Liver (tissue), 9 donors: ENCODE measurements around the gene KLHL2. TPM values are rescaled to one million over a fixed set of nuclear protein-coding genes. Genes with fewer than 3 reads are reported as not detected.

Experiments used
- DNase-seq: peaks from one replicate; pipeline ENCODE4 v3.0.0-alpha.2; 2017; ENCODE audit warnings: low spot score
- H3K27ac ChIP-seq, 2 donors: one replicate each; pipeline ENCODE4 v1.7.0; 2013; ENCODE audit warnings: inconsistent platforms in 2 of 2, low read length in 2 of 2, control low read depth in 1 of 2, low read depth in 1 of 2, mild to moderate bottlenecking in 1 of 2
- H3K27me3 ChIP-seq, 4 donors: one replicate each; pipeline versions ENCODE4 v1.6.1 to v1.7.0; 2013; ENCODE audit warnings: low read length in 3 of 4, inconsistent platforms in 1 of 4, mild to moderate bottlenecking in 1 of 4, moderate library complexity in 1 of 4; ENCODE audit not compliant: control insufficient read depth in 4 of 4, insufficient read depth in 4 of 4
- H3K36me3 ChIP-seq, 4 donors: one replicate each; pipeline versions ENCODE4 v1.6.1 to v1.7.0; 2013; ENCODE audit warnings: low read length in 3 of 4, mild to moderate bottlenecking in 3 of 4, low read depth in 1 of 4, moderate library complexity in 1 of 4; ENCODE audit not compliant: control insufficient read depth in 4 of 4, insufficient read depth in 3 of 4
- H3K4me1 ChIP-seq, 4 donors: one replicate each; pipeline versions ENCODE4 v1.6.1 to v1.7.0; 2013; ENCODE audit warnings: low read length in 3 of 4, mild to moderate bottlenecking in 3 of 4, moderate library complexity in 1 of 4; ENCODE audit not compliant: control insufficient read depth in 4 of 4, insufficient read depth in 4 of 4
- H3K4me3 ChIP-seq, 3 donors: one replicate each; pipeline versions ENCODE4 v1.6.1 to v1.7.0; 2013; ENCODE audit warnings: low read length in 3 of 3, control low read depth in 1 of 3, low read depth in 1 of 3, mild to moderate bottlenecking in 1 of 3
- H3K9ac ChIP-seq, 2 donors: one replicate each; pipeline ENCODE4 v1.7.0; 2013; ENCODE audit warnings: low read length in 2 of 2, mild to moderate bottlenecking in 2 of 2, moderate library complexity in 2 of 2, control low read depth in 1 of 2, low read depth in 1 of 2
- H3K9me3 ChIP-seq, 4 donors: one replicate each; pipeline versions ENCODE4 v1.6.1 to v1.7.0; 2013; ENCODE audit warnings: low read length in 3 of 4; ENCODE audit not compliant: control insufficient read depth in 4 of 4
- EGR1 ChIP-seq, 2 donors: IDR thresholded peaks; 2 replicates each; pipeline ENCODE4 v1.6.1; 2016 to 2018; ENCODE audit warnings: antibody characterized with exemption in 2 of 2, low read depth in 2 of 2
- FOXA1 ChIP-seq: IDR thresholded peaks from 2 replicates; pipeline ENCODE4 v1.6.1; 2016; ENCODE audit warnings: antibody characterized with exemption
- FOXA2 ChIP-seq: IDR thresholded peaks from 2 replicates; pipeline ENCODE4 v1.6.1; 2016; ENCODE audit warnings: antibody characterized with exemption
- HNF4A ChIP-seq, 2 donors: conservative IDR thresholded peaks; 2 replicates each; pipeline ENCODE4 v1.6.1; 2016; ENCODE audit warnings: antibody characterized with exemption in 2 of 2, mild to moderate bottlenecking in 2 of 2
- HNF4G ChIP-seq: IDR thresholded peaks from 2 replicates; pipeline ENCODE4 v1.6.1; 2016; ENCODE audit warnings: antibody characterized with exemption
- JUND ChIP-seq, 2 donors: IDR thresholded peaks; 2 replicates each; pipeline ENCODE4 v1.6.1; 2016; ENCODE audit warnings: antibody characterized with exemption in 2 of 2
- RAD21 ChIP-seq, 2 donors: IDR thresholded peaks; 2 replicates each; pipeline ENCODE4 v1.6.1; 2016; ENCODE audit warnings: antibody characterized with exemption in 2 of 2, mild to moderate bottlenecking in 2 of 2
- RXRA ChIP-seq, 2 donors: IDR thresholded peaks; 2 replicates each; pipeline ENCODE4 v1.6.1; 2017 to 2018; ENCODE audit warnings: antibody characterized with exemption in 2 of 2, mild to moderate bottlenecking in 1 of 2
- SP1 ChIP-seq: IDR thresholded peaks from 2 replicates; pipeline ENCODE4 v1.6.1; 2018; ENCODE audit warnings: antibody characterized with exemption, mild to moderate bottlenecking
- TAF1 ChIP-seq: conservative IDR thresholded peaks from 2 replicates; pipeline ENCODE4 v1.6.1; 2016; ENCODE audit warnings: antibody characterized with exemption, mild to moderate bottlenecking
- YY1 ChIP-seq: IDR thresholded peaks from 2 replicates; pipeline ENCODE4 v1.6.1; 2016; ENCODE audit warnings: antibody characterized with exemption, mild to moderate bottlenecking
- WGBS: extraction: QIAGEN DNeasy Blood & Tissue Kit; methylation state at CpG from one replicate; pipeline ENCODE4 v1.1.7; 2013; 5-methylcytosine and 5-hydroxymethylcytosine counted together
- polyA plus RNA-seq, 2 donors: library from polyadenylated mRNA; stranded (reverse) in 1 of 2; unstranded in 1 of 2; fragments of 200-250 nt in 1 of 2; fragments of >200 nt in 1 of 2; fragmentation: Nextera tagmentation in 1 of 2; extraction: Ambion mirVana in 1 of 2; gene quantifications; one replicate each; pipeline versions ENCODE4 v1.2.1 to v1.2.3, GENCODE V29; 2013 to 2015
- total RNA-seq, 2 donors: library from RNA; depleted of rRNA; stranded (reverse); fragments of >200 nt; gene quantifications; one replicate each; pipeline ENCODE4 v1.2.3, GENCODE V29; 2014
- TF ChIP-seq, protein P1 (sequence below): IDR thresholded peaks from 2 replicates; pipeline ENCODE4 v1.6.1; 2016; ENCODE audit warnings: antibody characterized with exemption
- TF ChIP-seq, protein P2 (sequence below): IDR thresholded peaks from 2 replicates; pipeline ENCODE4 v1.6.1; 2016; ENCODE audit warnings: antibody characterized with exemption, mild to moderate bottlenecking
- TF ChIP-seq, protein P3 (sequence below): IDR thresholded peaks from 2 replicates; pipeline ENCODE4 v1.6.1; 2016; ENCODE audit warnings: antibody characterized with exemption
- TF ChIP-seq, protein P4 (sequence below): fragments of 150-350 bp; IDR thresholded peaks from 2 replicates; pipeline ENCODE4 v1.5.1; 2017; ENCODE audit warnings: improper control_type of control experiment, low read depth, low read length; ENCODE audit not compliant: missing input control
- TF ChIP-seq, protein P5 (sequence below): IDR thresholded peaks from 2 replicates; pipeline ENCODE4 v1.6.1; 2016; ENCODE audit warnings: antibody characterized with exemption
- donor health status: healthy.
- donor health status: healthy.
- donor health status: healthy.
- donor health status: healthy.
- donor health status: healthy.

KLHL2 gene
- total and polyA plus RNA-seq, 4 donors: 10.0 to 37.9 (median 13.6) TPM

DNA sequence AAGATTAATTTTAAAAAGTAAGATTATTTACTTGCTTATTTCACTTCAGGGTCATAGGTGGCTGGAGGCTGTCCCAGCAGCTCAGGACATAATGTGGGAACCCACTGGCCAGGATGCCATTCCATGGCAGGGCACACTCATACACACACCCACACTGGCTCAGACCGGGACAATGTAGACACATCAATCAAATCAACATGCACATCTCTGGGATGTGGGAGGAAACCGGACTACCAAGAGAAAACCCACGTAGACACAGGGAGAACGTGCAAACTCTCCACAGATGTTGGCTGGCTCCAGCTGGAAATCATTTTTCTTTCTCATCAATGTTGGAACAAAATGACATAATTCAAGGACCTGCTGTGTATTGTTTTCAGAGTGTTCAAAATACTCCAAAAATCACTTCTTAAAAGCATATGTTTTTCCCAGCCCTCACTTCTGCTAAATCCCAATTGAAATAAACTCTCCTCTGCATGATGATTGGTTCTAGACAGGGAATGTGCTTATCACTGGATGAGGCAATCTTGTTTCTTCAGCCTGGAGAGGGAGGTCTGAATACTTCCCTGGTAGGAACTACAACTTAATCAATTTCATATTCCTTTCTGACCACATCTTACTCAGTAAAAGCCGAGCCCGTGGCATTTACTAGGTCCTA is 152.8 kb downstream of the KLHL2 start:
- H3K9ac ChIP-seq: no peak overlapping the region
- 72% methylated on average over 6 of the region's 6 CpGs for WGBS
- peaks cover 0 to 2% (median 0%) of the 10 kb centered on the region in 4 donors for H3K4me1 ChIP-seq
- no peaks in the 10 kb centered on the region for H3K9me3 ChIP-seq
- H3K27ac ChIP-seq: no peak overlapping the region
- no peaks in the 10 kb centered on the region for H3K27me3 ChIP-seq
- no peak overlapping the region for H3K4me3 ChIP-seq
- no peak for TF ChIP-seq RXRA (IDR thresholded peaks at IDR 0.05)
- TF ChIP-seq, protein P1, sequence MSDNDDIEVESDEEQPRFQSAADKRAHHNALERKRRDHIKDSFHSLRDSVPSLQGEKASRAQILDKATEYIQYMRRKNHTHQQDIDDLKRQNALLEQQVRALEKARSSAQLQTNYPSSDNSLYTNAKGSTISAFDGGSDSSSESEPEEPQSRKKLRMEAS: no peak
- TF ChIP-seq, protein P2, sequence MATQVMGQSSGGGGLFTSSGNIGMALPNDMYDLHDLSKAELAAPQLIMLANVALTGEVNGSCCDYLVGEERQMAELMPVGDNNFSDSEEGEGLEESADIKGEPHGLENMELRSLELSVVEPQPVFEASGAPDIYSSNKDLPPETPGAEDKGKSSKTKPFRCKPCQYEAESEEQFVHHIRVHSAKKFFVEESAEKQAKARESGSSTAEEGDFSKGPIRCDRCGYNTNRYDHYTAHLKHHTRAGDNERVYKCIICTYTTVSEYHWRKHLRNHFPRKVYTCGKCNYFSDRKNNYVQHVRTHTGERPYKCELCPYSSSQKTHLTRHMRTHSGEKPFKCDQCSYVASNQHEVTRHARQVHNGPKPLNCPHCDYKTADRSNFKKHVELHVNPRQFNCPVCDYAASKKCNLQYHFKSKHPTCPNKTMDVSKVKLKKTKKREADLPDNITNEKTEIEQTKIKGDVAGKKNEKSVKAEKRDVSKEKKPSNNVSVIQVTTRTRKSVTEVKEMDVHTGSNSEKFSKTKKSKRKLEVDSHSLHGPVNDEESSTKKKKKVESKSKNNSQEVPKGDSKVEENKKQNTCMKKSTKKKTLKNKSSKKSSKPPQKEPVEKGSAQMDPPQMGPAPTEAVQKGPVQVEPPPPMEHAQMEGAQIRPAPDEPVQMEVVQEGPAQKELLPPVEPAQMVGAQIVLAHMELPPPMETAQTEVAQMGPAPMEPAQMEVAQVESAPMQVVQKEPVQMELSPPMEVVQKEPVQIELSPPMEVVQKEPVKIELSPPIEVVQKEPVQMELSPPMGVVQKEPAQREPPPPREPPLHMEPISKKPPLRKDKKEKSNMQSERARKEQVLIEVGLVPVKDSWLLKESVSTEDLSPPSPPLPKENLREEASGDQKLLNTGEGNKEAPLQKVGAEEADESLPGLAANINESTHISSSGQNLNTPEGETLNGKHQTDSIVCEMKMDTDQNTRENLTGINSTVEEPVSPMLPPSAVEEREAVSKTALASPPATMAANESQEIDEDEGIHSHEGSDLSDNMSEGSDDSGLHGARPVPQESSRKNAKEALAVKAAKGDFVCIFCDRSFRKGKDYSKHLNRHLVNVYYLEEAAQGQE: no peak
- no peak for TF ChIP-seq TAF1
- no peak for TF ChIP-seq HNF4G
- TF ChIP-seq, protein P3, sequence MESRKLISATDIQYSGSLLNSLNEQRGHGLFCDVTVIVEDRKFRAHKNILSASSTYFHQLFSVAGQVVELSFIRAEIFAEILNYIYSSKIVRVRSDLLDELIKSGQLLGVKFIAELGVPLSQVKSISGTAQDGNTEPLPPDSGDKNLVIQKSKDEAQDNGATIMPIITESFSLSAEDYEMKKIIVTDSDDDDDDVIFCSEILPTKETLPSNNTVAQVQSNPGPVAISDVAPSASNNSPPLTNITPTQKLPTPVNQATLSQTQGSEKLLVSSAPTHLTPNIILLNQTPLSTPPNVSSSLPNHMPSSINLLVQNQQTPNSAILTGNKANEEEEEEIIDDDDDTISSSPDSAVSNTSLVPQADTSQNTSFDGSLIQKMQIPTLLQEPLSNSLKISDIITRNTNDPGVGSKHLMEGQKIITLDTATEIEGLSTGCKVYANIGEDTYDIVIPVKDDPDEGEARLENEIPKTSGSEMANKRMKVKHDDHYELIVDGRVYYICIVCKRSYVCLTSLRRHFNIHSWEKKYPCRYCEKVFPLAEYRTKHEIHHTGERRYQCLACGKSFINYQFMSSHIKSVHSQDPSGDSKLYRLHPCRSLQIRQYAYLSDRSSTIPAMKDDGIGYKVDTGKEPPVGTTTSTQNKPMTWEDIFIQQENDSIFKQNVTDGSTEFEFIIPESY: no peak
- TF ChIP-seq SP1: no peak
- TF ChIP-seq, protein P4, sequence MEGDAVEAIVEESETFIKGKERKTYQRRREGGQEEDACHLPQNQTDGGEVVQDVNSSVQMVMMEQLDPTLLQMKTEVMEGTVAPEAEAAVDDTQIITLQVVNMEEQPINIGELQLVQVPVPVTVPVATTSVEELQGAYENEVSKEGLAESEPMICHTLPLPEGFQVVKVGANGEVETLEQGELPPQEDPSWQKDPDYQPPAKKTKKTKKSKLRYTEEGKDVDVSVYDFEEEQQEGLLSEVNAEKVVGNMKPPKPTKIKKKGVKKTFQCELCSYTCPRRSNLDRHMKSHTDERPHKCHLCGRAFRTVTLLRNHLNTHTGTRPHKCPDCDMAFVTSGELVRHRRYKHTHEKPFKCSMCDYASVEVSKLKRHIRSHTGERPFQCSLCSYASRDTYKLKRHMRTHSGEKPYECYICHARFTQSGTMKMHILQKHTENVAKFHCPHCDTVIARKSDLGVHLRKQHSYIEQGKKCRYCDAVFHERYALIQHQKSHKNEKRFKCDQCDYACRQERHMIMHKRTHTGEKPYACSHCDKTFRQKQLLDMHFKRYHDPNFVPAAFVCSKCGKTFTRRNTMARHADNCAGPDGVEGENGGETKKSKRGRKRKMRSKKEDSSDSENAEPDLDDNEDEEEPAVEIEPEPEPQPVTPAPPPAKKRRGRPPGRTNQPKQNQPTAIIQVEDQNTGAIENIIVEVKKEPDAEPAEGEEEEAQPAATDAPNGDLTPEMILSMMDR: no peak
- TF ChIP-seq EGR1 (IDR thresholded peaks at IDR 0.05; ENCODE audit: low read depth in 2 of 2): no peak
- TF ChIP-seq, protein P5, sequence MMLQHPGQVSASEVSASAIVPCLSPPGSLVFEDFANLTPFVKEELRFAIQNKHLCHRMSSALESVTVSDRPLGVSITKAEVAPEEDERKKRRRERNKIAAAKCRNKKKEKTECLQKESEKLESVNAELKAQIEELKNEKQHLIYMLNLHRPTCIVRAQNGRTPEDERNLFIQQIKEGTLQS: no peak
- no peak for TF ChIP-seq FOXA2
- no peak for TF ChIP-seq JUND (IDR thresholded peaks at IDR 0.05)
- no peak for TF ChIP-seq FOXA1
- no peak for TF ChIP-seq YY1
- no peak for TF ChIP-seq HNF4A (conservative IDR thresholded peaks at IDR 0.05)
- no peak for TF ChIP-seq RAD21 (IDR thresholded peaks at IDR 0.05)
- no peaks in the 10 kb centered on the region for H3K36me3 ChIP-seq
- DNase-seq: no peak
